Stimulated activated CD4-positive, alpha-beta T cell treated with anti-CD3 and anti-CD28 coated beads, TNF-alpha, amount 100 ng/mL, for 24 hours (primary cell): ENCODE data around the gene C16orf46.

Source experiments
- DNase-seq, 3 experiments: peaks; one replicate each; pipeline ENCODE4 v3.0.0-alpha.2; 2020; ENCODE audit warnings: low read depth in 3 of 3

Gene C16orf46

GRCh38 chr16:81012974-81013373 lies 64.1 kb downstream of the C16orf46 start:
- no peak for DNase-seq
